HCT116 (cell line): Measurements from ENCODE around the gene RBM28. TPM values are rescaled to one million over a fixed set of nuclear protein-coding genes. Genes with fewer than 3 reads are reported as not detected.

Experiments used
- ATAC-seq: fragments of 200-7000 bp; cut with Tn5 transposase; 2 replicates; pipeline ENCODE4 v1.9.1; 2020; ENCODE audit warnings: mild to moderate bottlenecking, moderate library complexity
- BruUV-seq: library from RNA; stranded (reverse); fragments of 400-500 nt; replicated peaks from 2 replicates; lab custom pipeline; 2021; lab: Mats Ljungman, UMichigan
- CTCF ChIA-PET: fragments of 300-600 bp; sonication (Branson Sonifier 250); formaldehyde crosslinking; loops from one replicate; lab custom pipeline; 2021; ENCODE audit warnings: antibody characterized with exemption; lab: Charles Lee
- POLR2A ChIA-PET: fragments of 300-600, 350-600 bp; sonication (Branson Sonifier 250); formaldehyde crosslinking; loops from one replicate; lab custom pipeline; 2021; ENCODE audit warnings: antibody characterized with exemption; lab: Charles Lee
- RAD21 ChIA-PET, 2 experiments: fragments of 300-600 bp; sonication (Branson Sonifier 250); formaldehyde crosslinking; loops; one replicate each; lab custom pipeline; 2023; ENCODE audit warnings: low total read pairs in 2 of 2; ENCODE audit not compliant: uncharacterized antibody in 2 of 2, unreplicated experiment in 2 of 2, low non-redundant PET in 1 of 2; lab: Charles Lee
- DNase-seq: peaks from one replicate; pipeline ENCODE4 v3.0.0-alpha.2; 2010; ENCODE audit warnings: low read depth, low spot score
- H2AFZ ChIP-seq: fragments of 200-600 bp; shearing (Covaris generic), sonication (generic); 2 replicates; pipeline ENCODE4 v1.6.1; 2017; ENCODE audit warnings: low read depth, mixed run types, mixed read lengths, antibody characterized with exemption, low read length; ENCODE audit not compliant: poor library complexity, severe bottlenecking
- H3K27ac ChIP-seq: 2 replicates; pipeline ENCODE4 v1.5.1; 2012; ENCODE audit warnings: low read depth, low read length
- H3K27me3 ChIP-seq: fragments of 200-600 bp; sonication (generic); 2 replicates; pipeline ENCODE4 v1.6.1; 2016; ENCODE audit warnings: mixed run types, low read length, mixed read lengths; ENCODE audit not compliant: insufficient read depth
- H3K36me3 ChIP-seq, 2 experiments: fragments of 200-500 bp in 1 of 2; fragments of 200-600 bp in 1 of 2; sonication (Bioruptor generic) in 1 of 2; sonication (generic) in 1 of 2; 2 replicates each; pipeline versions ENCODE4 v1.5.1 to v1.6.1; 2014 to 2016; ENCODE audit warnings: low read length in 2 of 2, inconsistent platforms in 1 of 2, mixed read lengths in 1 of 2, mixed run types in 1 of 2; ENCODE audit not compliant: insufficient read depth in 2 of 2, control insufficient read depth in 1 of 2
- H3K4me1 ChIP-seq, 2 experiments: fragments of 200-600 bp in 1 of 2; sonication (generic) in 1 of 2; 2 replicates each; pipeline versions ENCODE4 v1.5.1 to v1.6.1; 2012 to 2017; ENCODE audit warnings: low read length in 2 of 2, inconsistent platforms in 1 of 2, mild to moderate bottlenecking in 1 of 2, mixed read lengths in 1 of 2, mixed run types in 1 of 2, moderate library complexity in 1 of 2; ENCODE audit not compliant: insufficient read depth in 2 of 2, control insufficient read depth in 1 of 2
- H3K4me2 ChIP-seq: fragments of 200-600 bp; sonication (generic); 2 replicates; pipeline ENCODE4 v1.6.1; 2017; ENCODE audit warnings: mixed run types, low read length, mixed read lengths
- H3K4me3 ChIP-seq, 2 experiments: fragments of 200-600 bp in 1 of 2; sonication (generic) in 1 of 2; replicated peaks in 1 of 2; 2 replicates each; pipeline ENCODE4 v1.5.1; 2011 to 2016; ENCODE audit warnings: low read length in 2 of 2, control low read depth in 1 of 2, low read depth in 1 of 2, mild to moderate bottlenecking in 1 of 2, mixed read lengths in 1 of 2, mixed run types in 1 of 2
- H3K79me2 ChIP-seq: fragments of 200-600 bp; sonication (generic); 2 replicates; pipeline ENCODE4 v1.6.1; 2017; ENCODE audit warnings: mild to moderate bottlenecking, mixed run types, low read length, moderate library complexity, mixed read lengths; ENCODE audit not compliant: insufficient read depth
- H3K9ac ChIP-seq: fragments of 200-600 bp; sonication (generic); 2 replicates; pipeline ENCODE4 v1.6.1; 2016; ENCODE audit warnings: low read length, mixed read lengths
- H3K9me2 ChIP-seq: fragments of 200-600 bp; sonication (generic), shearing (Covaris generic); 2 replicates; pipeline ENCODE4 v1.6.1; 2017; ENCODE audit warnings: mixed run types, mild to moderate bottlenecking, moderate library complexity; ENCODE audit not compliant: insufficient read depth
- H3K9me3 ChIP-seq, 2 experiments: fragments of 200-500 bp in 1 of 2; fragments of 200-600 bp in 1 of 2; sonication (Bioruptor generic) in 1 of 2; sonication (generic) in 1 of 2; 2 replicates each; pipeline ENCODE4 v1.6.1; 2014 to 2017; ENCODE audit warnings: low read length in 2 of 2, mixed read lengths in 2 of 2, inconsistent platforms in 1 of 2, low read depth in 1 of 2, mild to moderate bottlenecking in 1 of 2, mixed run types in 1 of 2, moderate library complexity in 1 of 2; ENCODE audit not compliant: control insufficient read depth in 1 of 2, insufficient read depth in 1 of 2
- H4K20me1 ChIP-seq: fragments of 200-600 bp; sonication (generic), shearing (Covaris generic); 2 replicates; pipeline ENCODE4 v1.6.1; 2017; ENCODE audit warnings: mixed run types, mild to moderate bottlenecking, moderate library complexity; ENCODE audit not compliant: insufficient read depth
- CBX3 ChIP-seq: IDR thresholded peaks from 2 replicates; pipeline ENCODE4 v1.6.1; 2012; ENCODE audit warnings: low read depth
- CEBPB ChIP-seq: IDR thresholded peaks from 2 replicates; pipeline ENCODE4 v1.6.1; 2012; ENCODE audit warnings: low read depth
- EZH2 ChIP-seq: fragments of 200-600 bp; sonication (generic); IDR thresholded peaks from 2 replicates; pipeline ENCODE4 v1.6.1; 2017; ENCODE audit warnings: antibody characterized with exemption, mixed run types
- FOSL1 ChIP-seq: IDR thresholded peaks from 2 replicates; pipeline ENCODE4 v1.6.1; 2012; ENCODE audit warnings: low read depth
- MAX ChIP-seq: IDR thresholded peaks from 2 replicates; pipeline ENCODE4 v1.6.1; 2012
- POLR2A ChIP-seq: IDR thresholded peaks from 2 replicates; pipeline ENCODE4 v1.7.0; 2011; ENCODE audit warnings: borderline replicate concordance; ENCODE audit not compliant: insufficient read depth, insufficient read length; ENCODE audit errors: extremely low read depth
- REST ChIP-seq: IDR thresholded peaks from 2 replicates; pipeline ENCODE4 v1.6.1; 2012; ENCODE audit warnings: low read depth
- SRF ChIP-seq: IDR thresholded peaks from 2 replicates; pipeline ENCODE4 v1.6.1; 2012; ENCODE audit warnings: low read depth
- YY1 ChIP-seq: IDR thresholded peaks from 2 replicates; pipeline ENCODE4 v1.6.1; 2011; ENCODE audit warnings: low read length, low read depth, moderate library complexity, mild to moderate bottlenecking; ENCODE audit not compliant: insufficient replicate concordance; ENCODE audit errors: extremely low read depth
- ZFX ChIP-seq: fragments of 450-650 bp; IDR thresholded peaks from 2 replicates; pipeline ENCODE4 v1.6.1; 2017
- intact Hi-C: fragments of 100-400 bp; cut with micrococcal nuclease; formaldehyde crosslinking; loops from 2 replicates; pipeline ENCODE4 v1.10.0; 2022
- total RNA-seq: library from RNA; stranded (reverse); gene quantifications from one replicate; pipeline ENCODE4 v1.2.1, GENCODE V29; 2021; ENCODE audit not compliant: unreplicated experiment

The RBM28 gene
- total RNA-seq, 1 experiment from 2014 or later, result 66.3 TPM

GRCh38 chr7:128370491-128370890 is 26.8 kb upstream of the RBM28 start:
- Histone ChIP-seq H3K4me2 (no peak overlapping the region), H3K79me2 (no peaks in the 10 kb centered on the region), H3K4me1 (no peaks in the 10 kb centered on the region), H3K9me2 (no peaks in the 10 kb centered on the region), H2AFZ (no peak overlapping the region), H3K4me3 (no peak overlapping the region), H3K36me3 (no peaks in the 10 kb centered on the region), H4K20me1 (no peaks in the 10 kb centered on the region), H3K9ac (no peak overlapping the region), H3K27ac (no peak overlapping the region), H3K9me3 (no peaks in the 10 kb centered on the region), H3K27me3 (no peaks in the 10 kb centered on the region)
- ChIA-PET RAD21 (no interaction called here), POLR2A (no interaction called here), CTCF (interaction anchor here (4.4 kb wide), 1 partner anchor 11 kb away, joined by 19 read pairs; no protein-coding TSS in a partner anchor)
- DNase-seq, result no peak
- BruUV-seq, result no TSS peak
- intact Hi-C loops, result no loop called here
- no peak for TF ChIP-seq MAX
- TF ChIP-seq CEBPB, result no peak
- no peak for TF ChIP-seq POLR2A
- TF ChIP-seq FOSL1, result no peak
- no peak for TF ChIP-seq EZH2
- TF ChIP-seq CBX3, result no peak
- no peak for TF ChIP-seq YY1
- TF ChIP-seq REST, result no peak
- TF ChIP-seq SRF, result no peak
- no peak for TF ChIP-seq ZFX
- ATAC-seq, result no peak
